Caco-2 (cell line): ENCODE results near the gene DHPS. TPM values are rescaled to one million over a fixed set of nuclear protein-coding genes. Genes with fewer than 3 reads are reported as not detected.

ENCODE experiments used
- BruUV-seq: library from RNA; stranded (reverse); fragments of 400-500 nt; replicated peaks from 2 replicates; lab custom pipeline; 2021; lab: Mats Ljungman, UMichigan
- CTCF ChIA-PET: fragments of 300-600 bp; sonication (Branson Sonifier 250); formaldehyde crosslinking; loops from one replicate; lab custom pipeline; 2022; ENCODE audit warnings: antibody characterized with exemption; lab: Charles Lee
- POLR2A ChIA-PET: fragments of 300-600 bp; sonication (Branson Sonifier 250); formaldehyde crosslinking; loops from one replicate; lab custom pipeline; 2022; ENCODE audit warnings: antibody characterized with exemption; lab: Charles Lee
- DNase-seq, 2 experiments: peaks; one replicate each; pipeline versions ENCODE4 v3.0.0 to v3.0.0-alpha.2; 2020 to 2022
- H3K27me3 ChIP-seq: replicated peaks from 2 replicates; pipeline ENCODE4 v1.6.0; 2011; ENCODE audit warnings: low read length; ENCODE audit not compliant: control insufficient read depth, insufficient read depth
- H3K36me3 ChIP-seq: 2 replicates; pipeline ENCODE4 v1.5.1; 2011; ENCODE audit warnings: low read length; ENCODE audit not compliant: control insufficient read depth, insufficient read depth
- H3K4me1 ChIP-seq: fragments of 250-450 bp; sonication (Bioruptor Pico); 2 replicates; pipeline ENCODE4 v1.5.1; 2020; ENCODE audit warnings: mild to moderate bottlenecking
- H3K4me3 ChIP-seq: 2 replicates; pipeline ENCODE4 v1.5.1; 2011; ENCODE audit warnings: low read depth, mild to moderate bottlenecking, control low read depth, low read length
- H3K9me3 ChIP-seq: fragments of 250-450 bp; sonication (Bioruptor Pico); 2 replicates; pipeline ENCODE4 v1.5.1; 2020; ENCODE audit warnings: mild to moderate bottlenecking, moderate library complexity
- H3K27ac Mint-ChIP-seq: one replicate; pipeline ENCODE4 v1.8.0; 2022; ENCODE audit warnings: mixed read lengths; ENCODE audit not compliant: unreplicated experiment
- H3K27me3 Mint-ChIP-seq: one replicate; pipeline ENCODE4 v1.8.0; 2022; ENCODE audit warnings: mixed read lengths; ENCODE audit not compliant: insufficient read depth, unreplicated experiment
- H3K36me3 Mint-ChIP-seq: one replicate; pipeline ENCODE4 v1.8.0; 2022; ENCODE audit warnings: mild to moderate bottlenecking, mixed read lengths; ENCODE audit not compliant: insufficient read depth, unreplicated experiment
- H3K4me1 Mint-ChIP-seq: one replicate; pipeline ENCODE4 v1.8.0; 2022; ENCODE audit warnings: low read depth, mixed read lengths; ENCODE audit not compliant: unreplicated experiment
- H3K4me3 Mint-ChIP-seq: one replicate; pipeline ENCODE4 v1.8.0; 2022; ENCODE audit warnings: mild to moderate bottlenecking, moderate library complexity, mixed read lengths; ENCODE audit not compliant: unreplicated experiment
- H3K9me3 Mint-ChIP-seq: one replicate; pipeline ENCODE4 v1.8.0; 2022; ENCODE audit warnings: mixed read lengths; ENCODE audit not compliant: unreplicated experiment
- CTCF ChIP-seq, 2 experiments: fragments of 200-600 bp in 1 of 2; IDR thresholded peaks; 1 replicate in 1 of 2; 2 replicates in 1 of 2; pipeline versions ENCODE4 v1.5.1 to v1.8.0; 2011 to 2022; ENCODE audit warnings: antibody characterized with exemption in 1 of 2, control low read depth in 1 of 2, inconsistent platforms in 1 of 2, low read depth in 1 of 2, low read length in 1 of 2, mild to moderate bottlenecking in 1 of 2, moderate library complexity in 1 of 2; ENCODE audit not compliant: insufficient read depth in 1 of 2, severe bottlenecking in 1 of 2, unreplicated experiment in 1 of 2
- intact Hi-C: fragments of 100-400 bp; cut with micrococcal nuclease; formaldehyde crosslinking; loops from one replicate; pipeline ENCODE4 v1.10.0; 2022; ENCODE audit not compliant: unreplicated experiment
- total RNA-seq: library from RNA; stranded (reverse); gene quantifications from 2 replicates; pipeline ENCODE4 v1.2.3, GENCODE V29; 2022

Gene DHPS
- total RNA-seq, 1 experiment from 2014 or later = 76.4 TPM

DNA sequence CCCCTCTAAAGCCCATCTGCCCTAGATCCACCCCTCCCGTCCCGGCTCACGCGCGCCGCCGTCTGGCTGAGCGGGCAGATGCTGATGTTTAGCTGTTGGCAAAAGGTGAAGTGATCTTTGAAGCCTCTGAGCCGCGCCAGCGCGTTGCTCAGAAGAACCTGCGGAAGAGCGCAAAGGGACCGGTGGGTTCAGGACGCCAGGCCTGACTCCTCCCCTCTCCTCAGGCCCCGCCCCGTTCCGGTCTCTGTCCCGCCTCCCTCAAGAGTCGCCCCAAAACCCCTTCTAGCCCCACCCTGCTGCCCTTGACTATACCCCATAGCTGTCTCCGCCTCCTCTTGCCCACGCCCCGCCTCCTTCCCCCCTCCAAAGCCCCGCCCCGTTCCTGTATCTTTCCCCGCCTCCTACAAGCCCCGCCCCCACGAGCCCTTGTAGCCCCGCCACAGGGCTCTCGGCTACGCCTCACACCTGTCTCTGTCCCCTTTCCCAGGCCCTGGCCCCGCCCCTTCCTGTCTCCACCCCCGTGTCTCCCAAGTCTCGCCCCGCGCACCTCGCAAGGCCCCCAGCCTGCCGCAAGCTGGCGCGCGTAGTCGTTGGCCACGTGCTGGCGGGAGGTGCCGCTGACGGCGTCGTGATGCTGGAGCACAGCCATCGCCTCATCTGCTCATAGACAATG, 24.6 kb downstream of the DHPS start:
- no peak overlapping the region for H3K4me3 ChIP-seq
- no peaks in the 10 kb centered on the region for H3K27me3 ChIP-seq
- Mint-ChIP-seq H3K9me3 (no peaks in the 10 kb centered on the region), H3K36me3 (peaks cover 32% of the 10 kb centered on the region), H3K4me3 (no peak overlapping the region), H3K27ac (no peak overlapping the region), H3K4me1 (no peaks in the 10 kb centered on the region), H3K27me3 (no peaks in the 10 kb centered on the region)
- CTCF ChIA-PET = no interaction called here
- POLR2A ChIA-PET = no interaction called here
- intact Hi-C loops = no loop called here
- DNase-seq = no peak
- H3K36me3 ChIP-seq = no peaks in the 10 kb centered on the region
- no TSS peak for BruUV-seq
- H3K9me3 ChIP-seq = no peaks in the 10 kb centered on the region
- no peaks in the 10 kb centered on the region for H3K4me1 ChIP-seq
- TF ChIP-seq CTCF (IDR thresholded peaks at IDR 0.05; ENCODE audit: insufficient read depth in 1 of 2, low read depth in 1 of 2, low read length in 1 of 2, severe bottlenecking in 1 of 2, unreplicated experiment in 1 of 2) = no peak

DNA sequence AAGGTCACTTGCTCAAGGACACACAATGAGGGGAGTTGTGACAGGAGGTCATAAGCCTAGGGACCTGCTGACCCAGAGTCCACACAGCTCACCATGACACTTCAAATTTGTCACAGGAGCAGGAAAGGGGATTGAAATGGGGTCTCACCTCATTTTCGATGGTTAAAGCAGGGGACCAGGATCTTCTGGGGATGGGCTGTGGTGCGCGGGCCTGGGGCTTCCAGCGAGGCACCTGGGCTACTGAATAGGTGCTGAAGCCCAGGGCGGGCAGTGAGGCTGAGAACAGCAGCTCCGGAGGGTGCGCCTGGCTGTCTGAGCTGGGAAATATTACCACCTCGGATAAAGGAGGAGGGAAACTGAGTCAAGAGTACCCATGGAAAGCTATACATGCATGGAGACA, 26.1 kb downstream of the DHPS start:
- intact Hi-C loops = no loop called here
- Mint-ChIP-seq H3K9me3 (no peaks in the 10 kb centered on the region), H3K4me3 (no peak overlapping the region), H3K36me3 (peaks cover 25% of the 10 kb centered on the region), H3K27me3 (no peaks in the 10 kb centered on the region), H3K4me1 (no peaks in the 10 kb centered on the region), H3K27ac (no peak overlapping the region)
- Histone ChIP-seq H3K9me3 (no peaks in the 10 kb centered on the region), H3K4me1 (no peaks in the 10 kb centered on the region), H3K4me3 (no peak overlapping the region), H3K27me3 (no peaks in the 10 kb centered on the region), H3K36me3 (no peaks in the 10 kb centered on the region)
- TF ChIP-seq CTCF (IDR thresholded peaks at IDR 0.05; ENCODE audit: insufficient read depth in 1 of 2, low read depth in 1 of 2, low read length in 1 of 2, severe bottlenecking in 1 of 2, unreplicated experiment in 1 of 2) = no peak
- ChIA-PET POLR2A (no interaction called here), CTCF (no interaction called here)
- DNase-seq = no peak
- BruUV-seq = no TSS peak

DNA sequence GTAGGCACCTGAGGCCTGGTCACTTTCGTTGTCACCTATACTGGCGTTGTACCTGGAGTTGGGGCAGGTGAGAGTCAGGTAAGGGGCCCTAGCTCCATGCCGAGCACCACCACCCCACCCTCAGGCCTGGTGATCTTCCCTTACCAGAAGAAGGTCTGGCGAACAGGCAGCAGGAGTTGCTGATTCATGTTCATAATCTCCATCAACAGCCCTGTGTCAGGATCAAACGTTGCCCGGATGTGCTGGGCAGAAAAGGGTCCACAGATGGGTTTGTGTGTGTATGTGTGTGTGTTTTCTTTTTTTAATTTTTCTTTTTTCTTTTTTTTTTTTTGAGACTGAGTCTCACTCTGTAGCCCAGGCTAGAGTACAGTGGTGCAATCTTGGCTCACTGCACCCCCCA, 29.5 kb downstream of the DHPS start:
- H3K36me3 Mint-ChIP-seq = peaks cover 14% of the 10 kb centered on the region
- H3K9me3 ChIP-seq = no peaks in the 10 kb centered on the region
- no peaks in the 10 kb centered on the region for H3K4me1 ChIP-seq
- no TSS peak for BruUV-seq
- CTCF ChIA-PET = no interaction called here
- DNase-seq = no peak
- no peak overlapping the region for H3K4me3 ChIP-seq
- H3K27me3 ChIP-seq = no peaks in the 10 kb centered on the region
- no peaks in the 10 kb centered on the region for H3K36me3 ChIP-seq
- H3K27me3 Mint-ChIP-seq = no peaks in the 10 kb centered on the region
- intact Hi-C loops = no loop called here
- H3K27ac Mint-ChIP-seq = no peak overlapping the region
- no peak for TF ChIP-seq CTCF (IDR thresholded peaks at IDR 0.05; ENCODE audit: insufficient read depth in 1 of 2, low read depth in 1 of 2, low read length in 1 of 2, severe bottlenecking in 1 of 2, unreplicated experiment in 1 of 2)
- POLR2A ChIA-PET = no interaction called here
- peaks cover 5% of the 10 kb centered on the region for H3K9me3 Mint-ChIP-seq
- no peaks in the 10 kb centered on the region for H3K4me1 Mint-ChIP-seq
- H3K4me3 Mint-ChIP-seq = no peak overlapping the region
